GM18870 (cell line): Measurements from ENCODE around the gene ASPHD2.
A peak's percentile ranks its signal among the peaks of the same experiment; 100 is the strongest.
"Not testable (repeated sequence)": the region's sequence is repeated elsewhere in the genome, so short reads cannot be mapped to it uniquely, and the experiment has no call there.

Experiments used
- ATAC-seq: cut with Tn5 transposase; IDR thresholded peaks from one replicate; pipeline ENCODE4 v1.9.1; 2021; ENCODE audit warnings: moderate library complexity; ENCODE audit not compliant: unreplicated experiment

Gene ASPHD2

GRCh38 chr22:26428515-26429457, at the start of gene ASPHD2:
Gene ASPHD2, plus strand, starts transcription at chr22:26429260. Its CDS starts 4,356 bp downstream, at chr22:26433616.
- peak; percentile 57 for ATAC-seq

GRCh38 chr22:26380072-26380830, 48.8 kb upstream of the ASPHD2 start:
- ATAC-seq = no peak

DNA sequence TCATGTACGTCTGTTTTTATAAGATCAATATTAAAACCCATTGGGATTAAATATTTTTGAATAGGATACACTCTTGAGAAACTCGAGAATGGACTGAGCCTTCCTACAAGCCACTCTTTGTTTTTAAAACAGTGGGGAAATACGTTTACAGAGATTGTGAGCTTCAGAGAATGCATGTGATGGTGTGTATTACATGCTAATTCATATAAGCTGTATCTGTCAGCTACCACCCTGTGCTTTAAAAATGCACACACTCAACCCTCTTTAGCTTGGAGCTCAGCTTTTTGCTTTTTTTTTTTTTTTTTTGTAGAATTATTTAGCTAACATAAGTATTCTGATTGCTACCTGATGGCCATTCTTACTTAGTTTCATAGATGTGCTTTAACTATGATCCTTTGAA, 46.3 kb upstream of the ASPHD2 start:
- ATAC-seq = no peak

- no peak for ATAC-seq
Observed at GRCh38 chr22:26383968-26384556, 45.0 kb upstream of the ASPHD2 start.

GRCh38 chr22:26385164-26385563, 43.9 kb upstream of the ASPHD2 start:
- no peak for ATAC-seq

DNA sequence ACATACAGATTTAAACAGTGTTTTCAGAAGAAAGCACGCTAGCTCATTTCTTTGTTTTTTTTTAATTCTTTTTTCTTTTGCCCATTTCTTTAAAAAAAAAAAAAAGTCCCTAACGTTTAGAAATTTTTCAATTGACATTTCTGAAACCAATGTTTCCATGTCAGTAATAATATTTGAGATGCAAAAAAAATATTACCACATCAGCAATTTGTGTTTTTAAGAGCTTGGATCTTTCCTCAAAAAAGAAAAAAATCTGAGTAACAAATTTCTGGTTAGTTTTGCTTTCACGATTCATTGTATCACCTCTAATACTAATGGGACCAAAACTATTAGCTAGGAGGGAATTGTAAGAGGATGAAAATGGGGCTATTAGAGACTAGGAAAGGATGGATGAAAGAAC, 39.9 kb upstream of the ASPHD2 start:
- ATAC-seq = no peak

DNA sequence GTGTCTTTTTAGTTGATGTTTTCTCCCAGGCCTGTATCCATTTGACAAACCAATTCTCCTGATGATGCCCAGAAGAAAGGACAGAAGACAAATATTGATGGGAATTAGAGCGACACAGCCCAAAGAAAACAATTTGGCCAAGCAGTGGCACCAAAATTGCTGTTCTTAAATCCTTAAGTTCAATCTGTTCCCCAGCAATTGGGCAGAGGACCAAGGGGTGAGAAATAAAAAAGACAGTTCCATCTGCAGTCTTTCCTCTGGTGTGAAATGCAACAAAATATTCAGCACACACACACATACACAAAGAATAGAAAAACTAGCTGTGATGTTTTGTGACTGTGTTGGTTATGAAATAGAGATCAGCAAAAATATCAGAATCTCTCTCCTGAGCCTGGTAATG, 38.0 kb upstream of the ASPHD2 start:
- ATAC-seq = no peak

GRCh38 chr22:26391623-26392022, 37.4 kb upstream of the ASPHD2 start:
- ATAC-seq = no peak

DNA sequence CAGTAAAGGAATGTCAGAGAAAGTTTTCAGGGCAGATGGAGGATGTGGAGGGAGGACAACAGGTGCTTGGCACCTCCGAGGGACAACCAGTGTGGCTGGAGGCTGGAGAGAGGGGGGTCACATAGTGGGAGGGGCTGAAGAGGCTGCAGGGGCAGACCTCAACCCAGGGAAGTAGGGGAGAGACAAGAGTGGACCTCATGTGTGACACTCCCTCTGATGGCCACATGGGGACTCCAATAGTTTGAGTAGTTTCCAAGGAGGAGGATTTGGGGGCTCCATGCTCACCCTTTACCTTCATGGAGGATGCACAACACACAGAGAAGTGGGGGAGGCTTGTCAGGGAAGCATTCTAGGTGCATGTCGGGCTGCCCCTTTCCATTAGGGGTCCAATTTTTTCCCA, 35.1 kb upstream of the ASPHD2 start:
- ATAC-seq = no peak

DNA sequence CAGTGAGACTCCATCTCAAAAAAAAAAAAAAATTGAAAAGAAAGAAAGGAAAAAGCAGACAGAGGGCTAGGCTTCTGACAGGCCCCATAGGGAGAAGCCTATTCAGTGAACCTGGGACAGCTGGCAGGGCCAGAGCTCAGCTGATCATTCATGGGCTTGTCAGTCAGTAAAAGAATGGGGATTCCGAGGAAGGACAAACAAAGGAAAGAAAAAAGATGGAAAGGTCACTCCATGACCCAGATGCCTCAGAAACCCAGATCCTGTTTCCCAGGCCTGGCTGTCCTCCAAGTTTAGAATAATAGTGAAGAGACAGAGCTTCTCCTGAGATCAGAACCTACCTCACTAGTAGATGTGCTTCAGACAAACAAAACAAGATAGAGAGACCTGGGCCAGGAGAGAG, 34.3 kb upstream of the ASPHD2 start:
- ATAC-seq = no peak

GRCh38 chr22:26395926-26396325, 33.1 kb upstream of the ASPHD2 start:
- no peak for ATAC-seq

DNA sequence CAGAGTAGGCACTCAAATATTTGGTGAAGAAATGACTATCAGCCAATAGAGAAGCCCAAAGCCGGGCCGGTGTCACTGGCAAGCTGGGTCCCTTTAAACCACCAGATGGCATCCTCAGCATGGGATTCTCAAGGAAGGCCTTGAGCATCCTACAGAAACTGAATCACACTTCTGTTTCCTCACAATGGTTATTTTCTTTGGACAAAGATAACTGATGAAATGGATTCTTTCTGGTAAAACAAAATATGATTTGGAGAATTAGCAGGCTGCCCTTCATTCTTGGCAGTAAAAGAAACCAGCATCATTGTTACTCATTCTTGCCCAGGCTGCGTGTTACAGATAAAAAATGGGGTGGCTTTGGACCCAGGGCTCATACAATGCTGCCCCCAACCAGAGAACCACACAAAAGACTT, 30.3 kb upstream of the ASPHD2 start:
- ATAC-seq = no peak

DNA sequence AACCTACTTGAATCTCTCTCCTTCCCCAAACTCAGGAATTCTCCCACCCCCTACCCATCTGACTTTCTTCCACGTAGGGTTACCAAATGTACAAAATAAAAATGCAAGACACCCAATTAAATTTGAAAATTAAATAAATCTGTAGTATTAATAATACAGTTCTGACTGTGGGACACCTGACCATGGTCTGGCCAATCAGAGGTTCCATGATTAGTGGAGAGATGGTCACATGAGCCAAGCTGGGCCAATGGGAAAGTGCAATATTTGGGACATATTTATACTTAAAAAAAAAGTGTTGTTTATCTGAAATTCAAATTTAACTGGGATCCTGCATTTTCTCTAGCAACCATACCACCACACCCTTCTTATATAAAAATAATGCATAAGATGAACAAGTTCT, 29.8 kb upstream of the ASPHD2 start:
- ATAC-seq = no peak

- no peak for ATAC-seq
Observed at GRCh38 chr22:26401726-26402125, 27.3 kb upstream of the ASPHD2 start.

DNA sequence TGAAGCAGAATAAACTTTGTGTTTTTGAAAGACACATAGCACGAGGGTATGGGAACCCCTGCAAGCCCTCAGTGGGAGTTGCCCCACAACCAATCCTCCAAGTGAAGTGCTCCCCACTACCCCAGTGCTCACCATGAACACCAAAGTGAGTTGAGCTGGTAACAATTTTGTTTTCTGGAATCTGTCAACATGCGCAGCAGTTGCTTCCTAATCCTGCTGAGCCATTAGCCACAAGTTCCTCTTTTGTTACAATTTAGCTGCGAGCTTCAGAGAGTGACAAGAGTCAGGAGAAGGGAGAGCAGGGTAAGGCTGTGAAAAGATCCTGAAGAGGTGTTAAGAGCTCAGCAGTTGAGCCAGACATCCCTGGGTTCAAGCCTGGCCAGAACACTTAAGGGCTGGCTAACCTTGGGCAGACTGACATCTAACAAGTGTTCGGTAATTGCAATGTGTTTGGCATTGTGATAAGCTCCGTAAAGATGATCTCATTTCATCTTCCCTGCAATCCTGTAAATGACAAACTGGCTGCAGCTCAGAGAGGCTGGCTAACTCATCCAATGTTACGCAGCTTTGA, 24.1 kb upstream of the ASPHD2 start:
- no peak for ATAC-seq

DNA sequence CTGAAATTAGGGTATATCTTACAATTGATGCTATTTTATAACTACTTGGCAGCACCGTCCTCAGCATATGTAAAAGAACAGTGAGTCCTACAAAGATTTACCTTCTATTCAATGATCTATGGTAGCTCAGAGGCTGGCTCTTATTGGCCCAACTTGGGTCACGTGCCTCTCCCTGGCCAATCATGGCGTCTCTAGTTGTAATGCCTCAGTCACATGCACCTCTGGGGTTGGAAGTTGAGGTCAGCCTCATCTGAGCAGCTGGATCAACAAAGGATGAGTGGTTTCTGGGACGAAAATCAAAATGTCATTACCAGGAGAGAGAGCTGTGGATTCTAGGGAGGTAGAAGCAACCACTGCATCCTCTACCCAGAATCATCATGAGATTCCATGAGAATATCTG, 22.9 kb upstream of the ASPHD2 start:
- ATAC-seq = no peak

- not testable (repeated sequence) for ATAC-seq
Observed at GRCh38 chr22:26408562-26409220, 20.4 kb upstream of the ASPHD2 start.

DNA sequence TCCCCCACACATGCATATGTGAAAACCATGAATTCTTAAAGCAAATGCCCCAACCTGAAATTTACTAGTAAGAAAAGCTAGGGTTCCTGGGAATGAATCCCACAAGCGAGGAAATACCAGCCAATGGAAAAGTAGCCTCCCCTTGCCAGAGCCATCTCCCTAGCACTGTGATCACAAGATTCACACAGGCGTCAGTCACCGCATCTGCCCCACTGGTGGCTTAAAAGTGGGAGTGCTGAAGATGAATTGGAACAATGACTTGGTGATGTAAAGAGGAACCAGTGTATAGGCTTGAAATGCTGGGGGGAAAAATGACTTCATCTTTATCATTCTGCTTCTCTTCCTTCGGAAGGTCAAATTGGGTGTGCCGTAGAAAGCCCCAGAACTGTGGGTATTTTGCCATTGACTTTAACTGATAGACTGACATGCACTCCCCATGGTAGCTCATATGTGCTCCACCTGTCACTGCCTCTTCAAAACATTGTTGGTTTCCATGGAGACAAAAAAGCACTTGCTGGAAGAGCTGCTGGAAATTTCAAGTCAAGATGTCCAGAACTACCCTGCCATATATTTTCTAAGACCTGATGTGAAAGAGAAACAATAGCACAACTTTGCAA, 19.2 kb upstream of the ASPHD2 start:
- ATAC-seq = no peak

DNA sequence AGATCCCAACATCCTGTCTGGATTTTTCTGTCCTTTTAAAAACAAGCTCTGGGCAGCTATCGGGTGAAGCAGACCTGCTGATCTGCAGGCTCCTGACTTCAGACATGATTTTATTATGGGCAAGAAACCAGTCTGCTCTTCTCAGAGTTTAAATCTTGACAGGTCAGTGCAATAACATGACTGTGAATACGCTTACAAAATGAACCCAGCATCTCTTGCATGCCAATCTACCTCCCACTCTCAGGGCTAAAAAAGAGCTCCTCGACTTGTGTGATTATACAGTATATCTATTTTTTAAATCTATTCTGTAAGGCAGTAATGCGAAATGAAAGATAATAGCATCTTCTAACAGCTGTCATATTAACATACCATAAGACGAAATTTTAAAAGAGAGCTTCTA, 18.7 kb upstream of the ASPHD2 start:
- ATAC-seq = no peak

GRCh38 chr22:26414347-26414746, 14.7 kb upstream of the ASPHD2 start:
- no peak for ATAC-seq
